Left colon (tissue), 2 donors: ENCODE measurements around the gene STYXL1. TPM values are rescaled to one million over a fixed set of nuclear protein-coding genes. Genes with fewer than 3 reads are reported as not detected.

Experiments used
- ATAC-seq: fragments of 200-7000 bp; cut with Tn5 transposase; one replicate; pipeline ENCODE4 v1.9.1; 2020; ENCODE audit warnings: mild to moderate bottlenecking, moderate library complexity
- DNase-seq, 2 donors: peaks; one replicate each; pipeline ENCODE4 v3.0.0-alpha.2; 2020
- intact Hi-C, 2 donors: fragments of 100-400 bp; cut with DNase I in 1 of 2; cut with micrococcal nuclease in 1 of 2; formaldehyde crosslinking; loops; one replicate each; pipeline versions ENCODE4 v1.11.2 to v1.14.0; 2022; cut with DNase I, micrococcal nuclease
- total RNA-seq, 2 donors: library from RNA; stranded (reverse); fragmentation: NEBNext Ultra II Directional; extraction: Animal tissue kit (Norgen Biotek cat#: 25700); gene quantifications; one replicate each; pipeline ENCODE4 v1.2.1, GENCODE V29; 2021
- donor health status: DM: no; HTN: no; CAD: no.
- donor health status: DM: yes; HTN: yes; CAD: no.

STYXL1 gene
- total RNA-seq, 2 donors from 2014 or later: 19.0 to 26.0 TPM

DNA sequence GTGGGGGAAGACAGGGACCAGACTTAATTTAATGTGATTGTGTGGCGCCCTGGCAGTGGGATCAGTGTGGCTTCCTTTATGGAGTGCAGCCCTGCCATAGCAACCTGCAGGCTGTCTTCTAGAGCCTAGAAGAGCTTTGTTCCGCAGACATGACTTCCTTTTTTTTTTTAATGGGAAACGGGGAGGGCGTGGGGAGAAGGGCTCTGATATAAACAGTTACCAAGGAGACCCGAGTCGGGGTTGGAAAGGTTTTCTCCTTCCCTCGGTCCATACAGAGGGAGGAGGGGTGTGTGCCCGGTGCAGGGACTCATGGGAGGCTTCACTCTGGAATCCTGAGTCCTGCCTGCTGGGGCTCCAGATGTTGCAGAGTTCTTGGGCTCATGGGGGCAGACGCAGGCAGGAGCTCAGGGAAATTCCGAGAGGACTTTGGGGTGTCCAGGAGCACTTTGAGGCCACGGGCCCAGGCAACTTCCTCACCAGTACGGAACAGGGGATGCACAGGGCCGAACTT lies 80.3 kb downstream of the STYXL1 start:
- peak; percentile 49 for ATAC-seq
- intact Hi-C loops: no loop called here
- no peak for DNase-seq

DNA sequence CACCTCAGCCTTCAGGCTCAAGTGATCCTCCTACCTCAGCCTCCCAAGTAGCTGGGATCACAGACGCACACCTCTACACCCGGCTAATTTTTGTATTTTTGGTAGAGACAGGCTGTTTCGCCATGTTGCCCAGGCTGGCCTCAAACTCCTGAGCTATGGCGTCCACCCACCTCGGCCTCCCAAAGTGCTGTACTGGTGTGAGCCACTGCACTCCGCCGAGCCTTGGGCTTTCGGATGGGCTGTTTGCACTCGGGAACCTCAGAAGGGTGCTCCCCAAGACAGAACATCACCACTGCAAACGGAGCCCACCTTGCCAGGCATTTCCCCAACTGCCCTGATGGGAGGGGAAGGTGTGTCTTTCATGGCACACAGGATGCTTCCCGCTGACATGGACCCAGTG lies 80.7 kb downstream of the STYXL1 start:
- intact Hi-C loops: no loop called here
- ATAC-seq (no peak), DNase-seq (no peak)

DNA sequence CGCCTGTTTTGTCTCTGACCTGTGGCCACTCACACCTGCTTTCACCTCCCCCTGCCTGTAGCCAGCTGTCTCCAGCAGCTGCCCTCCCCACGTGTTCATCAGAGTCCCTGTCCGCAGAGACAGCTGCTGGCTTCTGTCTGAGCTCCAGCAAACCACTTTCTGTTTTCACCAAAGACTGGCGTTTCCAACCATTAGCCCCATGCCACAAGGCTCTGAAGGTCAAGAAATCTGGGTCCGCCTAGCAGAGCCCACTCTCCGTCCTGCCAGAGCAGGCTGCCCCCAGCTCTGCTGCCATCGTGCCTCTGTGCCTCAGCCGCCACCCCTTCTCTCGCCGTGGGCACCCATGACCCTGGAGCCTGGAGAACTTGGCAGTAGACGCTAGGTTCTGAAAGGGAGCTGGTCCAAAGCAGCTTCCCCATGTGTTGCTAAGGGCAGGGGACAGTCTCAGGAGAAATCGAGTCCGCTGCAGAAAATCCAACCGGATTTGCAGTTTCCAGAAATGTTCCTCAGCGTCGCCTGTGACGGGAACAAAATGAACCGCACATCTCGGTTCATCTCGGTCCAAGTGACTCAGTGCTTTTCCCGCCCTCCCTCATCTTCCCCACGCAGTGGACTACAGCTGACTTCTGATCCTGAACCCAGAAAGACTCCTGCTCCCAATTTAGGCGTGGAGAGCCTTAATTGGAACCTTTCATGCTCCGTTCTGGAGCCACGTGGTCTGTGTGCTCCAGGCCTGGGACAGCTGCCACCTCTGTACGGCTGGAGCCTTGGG lies 81.4 kb downstream of the STYXL1 start:
- DNase-seq: no peak
- intact Hi-C loops: no loop called here
- ATAC-seq: no peak

DNA sequence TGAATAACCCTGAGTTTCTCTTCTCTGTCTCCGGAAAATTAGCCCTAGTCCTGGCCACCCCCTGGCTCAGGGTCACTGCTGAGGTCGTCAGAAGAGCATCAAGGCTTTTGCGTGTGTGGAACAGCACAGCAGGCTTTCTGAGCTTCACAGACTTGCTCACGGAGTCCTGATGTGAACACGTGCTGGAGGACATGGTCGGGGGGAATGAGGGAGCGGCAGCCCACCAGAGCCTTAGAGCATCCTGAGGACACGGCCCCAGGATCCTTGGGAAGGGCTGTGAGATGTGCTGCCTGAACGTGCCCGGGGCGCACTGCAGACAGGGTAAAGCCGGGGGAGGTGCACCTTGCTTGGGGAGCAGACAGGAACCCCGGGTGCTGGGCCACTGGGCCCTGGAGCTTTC lies 82.2 kb downstream of the STYXL1 start:
- no peak for DNase-seq
- no peak for ATAC-seq
- intact Hi-C loops: no loop called here

DNA sequence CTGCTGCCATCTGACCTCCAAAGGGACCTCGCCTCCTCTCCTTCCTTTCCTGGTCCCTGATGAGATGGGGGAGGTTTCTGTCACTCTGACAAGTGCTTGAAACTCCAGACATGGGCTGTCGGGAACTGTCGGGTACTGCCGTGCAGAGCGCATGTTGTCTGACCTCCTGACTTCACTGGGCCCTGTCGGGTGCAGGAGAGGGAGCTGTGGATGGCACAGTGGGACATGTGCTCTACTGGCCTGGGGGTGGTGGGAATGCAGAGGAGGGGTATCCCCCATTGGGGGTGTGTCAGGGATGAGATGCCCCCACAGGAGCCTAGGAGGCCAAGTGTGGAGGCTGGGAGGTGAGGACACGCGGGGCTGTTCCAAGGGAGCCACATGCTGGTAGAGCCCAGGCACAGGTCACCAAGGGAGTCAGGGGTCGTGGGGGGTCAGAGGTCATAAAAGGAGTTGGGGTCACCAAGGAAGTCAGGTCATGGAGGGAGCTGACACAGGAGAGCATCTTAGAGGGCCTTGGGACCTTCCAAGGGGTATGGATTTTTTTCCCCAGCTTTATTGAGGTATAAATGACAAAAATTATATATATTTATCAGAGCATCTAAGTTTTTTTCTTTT lies 84.3 kb downstream of the STYXL1 start:
- intact Hi-C loops: no loop called here
- no peak for ATAC-seq

DNA sequence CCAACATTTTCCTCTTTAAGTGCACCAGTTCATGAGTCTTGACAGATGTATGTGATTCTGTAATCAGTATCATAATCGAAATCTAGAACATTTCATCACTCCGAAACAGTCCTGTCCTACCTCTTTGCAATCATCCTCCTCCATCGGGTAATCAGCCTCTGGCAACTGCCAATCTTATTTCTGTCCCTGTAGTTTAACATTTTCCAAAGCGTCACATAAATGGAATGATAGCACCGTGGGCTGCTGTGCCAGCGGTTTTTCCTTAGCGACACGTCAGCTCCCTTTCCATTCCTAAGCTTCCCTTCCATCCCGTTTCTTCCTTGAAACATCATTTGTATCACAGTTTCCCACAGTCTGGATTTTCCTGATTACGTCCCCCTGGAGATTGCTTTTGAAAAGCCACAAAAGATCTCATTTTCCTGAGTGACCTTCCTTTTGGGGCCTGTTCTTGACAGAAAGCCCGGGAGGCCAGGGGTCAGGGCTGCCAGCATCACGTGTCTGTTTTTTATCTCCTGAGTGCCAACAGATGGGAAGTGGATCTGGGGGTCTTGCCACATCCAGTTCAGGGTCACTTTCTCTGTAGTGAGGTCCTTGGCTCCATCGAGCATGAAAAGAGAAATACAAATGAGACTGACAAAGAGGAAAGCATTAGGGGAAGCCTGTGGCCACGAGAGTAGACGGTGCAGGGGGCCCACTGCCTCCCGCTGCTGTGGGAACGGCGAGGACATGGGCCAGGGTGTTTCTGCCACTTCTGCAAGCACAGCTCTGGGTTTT lies 85.0 kb downstream of the STYXL1 start:
- DNase-seq (no peak), ATAC-seq (no peak)
- intact Hi-C loops: no loop called here

More for the DNA sequence above, 84.3 kb downstream of the STYXL1 start:
- DNase-seq: no peak

DNA sequence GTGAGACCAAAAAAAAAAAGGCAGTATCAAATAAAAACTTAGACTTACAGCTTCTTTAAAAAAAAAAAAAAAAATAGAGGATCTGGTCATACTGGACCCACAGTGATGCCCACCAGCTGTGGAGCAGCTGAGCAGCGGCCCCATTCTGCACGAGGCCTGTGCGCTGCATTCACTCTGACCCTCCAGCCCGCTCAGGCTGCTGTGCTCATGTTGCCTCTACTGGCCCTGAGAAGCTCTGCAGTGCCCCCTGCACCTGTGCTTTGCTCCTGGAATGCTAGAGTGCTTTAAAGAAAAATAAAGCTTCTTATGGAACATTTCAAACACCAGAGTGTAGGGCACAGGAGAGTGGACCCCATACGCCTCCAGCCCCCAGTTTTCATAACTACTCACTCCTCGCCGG lies 86.6 kb downstream of the STYXL1 start:
- intact Hi-C loops: no loop called here
- DNase-seq: no peak

DNA sequence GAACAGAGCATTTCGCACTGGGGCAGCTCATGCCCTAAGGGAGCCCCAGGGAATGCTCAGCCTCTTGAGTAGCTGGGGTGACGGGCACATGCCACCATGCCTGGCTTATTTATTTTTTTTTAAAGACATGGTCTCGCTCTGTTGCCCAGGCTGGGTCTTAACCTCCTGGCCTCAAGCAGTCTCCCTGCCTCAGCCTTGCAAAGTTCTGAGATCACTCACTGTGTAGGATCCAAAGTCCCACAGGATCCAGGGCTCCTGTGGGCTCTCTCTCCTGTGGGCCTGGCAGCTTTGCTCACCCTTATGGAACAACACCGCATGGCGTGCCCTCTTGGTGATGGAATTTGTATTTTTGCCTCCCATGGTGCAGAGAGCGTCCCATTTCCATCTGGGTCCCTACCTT lies 87.4 kb downstream of the STYXL1 start:
- DNase-seq (no peak), ATAC-seq (no peak)
- intact Hi-C loops: no loop called here

More for the DNA sequence above, 86.6 kb downstream of the STYXL1 start:
- no peak for ATAC-seq

DNA sequence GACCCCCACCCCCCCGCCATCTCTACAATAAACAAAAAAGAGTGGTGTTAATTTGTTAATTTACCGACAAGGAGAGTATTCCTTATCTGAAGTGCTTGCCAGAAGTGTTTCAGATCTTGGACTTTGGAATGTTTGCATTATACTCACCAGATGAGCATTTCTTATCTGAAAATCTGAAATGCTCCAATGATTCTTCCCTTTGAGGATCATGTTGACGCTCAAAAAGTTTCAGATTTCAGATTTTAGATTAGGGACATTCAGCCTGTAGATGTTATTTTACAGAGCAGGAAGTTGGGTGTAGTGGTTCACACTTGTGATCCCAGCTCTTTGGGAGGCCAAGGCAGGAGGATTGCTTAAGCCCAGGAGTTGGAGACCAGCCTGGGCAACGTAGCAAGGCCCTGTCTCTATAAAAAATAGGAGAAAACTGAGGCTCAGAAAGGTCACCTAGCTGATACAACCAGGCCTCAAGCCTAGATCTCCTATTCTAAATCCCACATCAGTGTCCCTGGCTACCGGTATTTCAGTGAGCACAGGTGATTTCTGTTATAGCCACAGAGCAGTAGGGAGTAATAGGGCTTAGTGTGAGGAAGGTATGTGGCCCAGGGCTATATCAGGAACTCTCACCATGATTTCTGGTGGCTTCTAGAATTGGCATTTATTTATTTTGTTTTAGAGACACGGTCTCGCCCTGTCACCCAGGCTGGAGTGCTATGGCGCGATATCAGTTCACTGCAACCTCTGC lies 88.8 kb downstream of the STYXL1 start:
- ATAC-seq (peak; percentile 53), DNase-seq (no peak)
- intact Hi-C loops: loop anchor here in 1 of 2 donors (5.0 kb wide), 1 partner anchor 37 kb away; no protein-coding TSS in a partner anchor

DNA sequence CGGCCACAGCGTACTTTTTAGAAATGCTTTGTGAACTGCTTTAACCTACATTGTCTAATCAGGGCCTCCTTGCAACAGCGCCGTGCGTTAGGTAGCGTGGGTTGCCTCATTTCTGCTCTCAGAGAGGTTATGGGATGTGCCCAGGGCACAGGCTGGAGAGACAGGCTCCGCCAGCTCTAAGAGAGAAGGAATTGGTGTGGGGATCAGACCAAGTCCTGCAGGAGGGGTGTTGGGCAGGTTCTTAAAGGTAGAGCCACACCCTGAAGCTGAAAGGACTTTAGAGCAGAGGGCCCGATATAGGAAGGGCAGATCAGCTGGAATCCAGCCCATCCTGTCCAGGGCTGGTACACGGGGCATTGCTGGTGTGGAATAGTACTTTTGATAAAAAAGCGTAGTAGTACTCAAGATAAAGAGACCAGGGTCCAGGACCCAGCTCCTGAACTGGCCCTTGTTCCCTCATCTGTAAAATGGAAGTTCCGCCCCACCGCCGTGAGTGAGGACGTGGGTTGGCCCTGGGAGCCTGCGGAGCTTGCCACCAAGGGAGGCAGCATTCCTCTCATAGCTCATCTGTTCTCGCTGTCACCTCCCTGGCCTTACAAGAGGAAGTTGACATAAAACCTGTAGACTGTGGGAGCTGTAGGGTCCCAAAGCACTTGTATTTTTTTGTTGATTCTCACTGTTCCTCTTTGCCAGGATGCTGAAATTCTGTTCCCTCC lies 90.6 kb downstream of the STYXL1 start:
- DNase-seq (peak; percentile 78 to 88), ATAC-seq (peak; percentile 89)
- intact Hi-C loops: loop anchor here in 1 of 2 donors (5.0 kb wide), 1 partner anchor 35 kb away; no protein-coding TSS in a partner anchor

DNA sequence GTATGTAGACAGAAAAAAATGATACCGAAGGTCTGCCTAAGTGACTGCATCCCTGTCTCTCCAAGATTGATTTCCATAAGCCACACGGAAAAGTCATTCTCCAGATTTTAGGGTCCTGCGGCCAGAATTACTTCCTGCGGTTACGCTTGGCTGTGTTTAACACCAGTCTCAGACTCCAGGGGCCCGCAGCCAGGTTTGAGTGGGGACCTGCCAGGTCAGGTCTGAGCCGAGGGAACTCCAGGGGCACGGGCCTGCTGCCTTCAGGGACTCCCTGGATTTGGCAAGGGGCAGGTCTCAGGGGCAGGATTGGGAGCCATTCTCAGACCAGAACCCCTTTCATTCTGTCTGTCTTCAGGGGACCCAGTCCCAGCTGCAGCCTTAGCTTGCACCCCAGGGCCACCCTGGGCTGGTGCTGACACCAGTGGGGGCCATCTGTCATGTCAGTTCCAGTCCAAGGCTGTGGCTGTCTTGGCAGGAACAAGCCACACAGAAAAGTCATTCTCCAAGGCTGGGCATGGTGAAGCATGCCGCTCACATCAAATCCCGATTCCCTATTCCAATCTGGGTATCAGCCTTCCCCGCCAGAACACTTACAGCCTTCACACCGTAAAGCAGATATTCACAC lies 92.4 kb downstream of the STYXL1 start:
- intact Hi-C loops: loop anchor here in 1 of 2 donors (5.0 kb wide), 1 partner anchor 33 kb away; no protein-coding TSS in a partner anchor
- no peak for ATAC-seq
- DNase-seq: no peak

DNA sequence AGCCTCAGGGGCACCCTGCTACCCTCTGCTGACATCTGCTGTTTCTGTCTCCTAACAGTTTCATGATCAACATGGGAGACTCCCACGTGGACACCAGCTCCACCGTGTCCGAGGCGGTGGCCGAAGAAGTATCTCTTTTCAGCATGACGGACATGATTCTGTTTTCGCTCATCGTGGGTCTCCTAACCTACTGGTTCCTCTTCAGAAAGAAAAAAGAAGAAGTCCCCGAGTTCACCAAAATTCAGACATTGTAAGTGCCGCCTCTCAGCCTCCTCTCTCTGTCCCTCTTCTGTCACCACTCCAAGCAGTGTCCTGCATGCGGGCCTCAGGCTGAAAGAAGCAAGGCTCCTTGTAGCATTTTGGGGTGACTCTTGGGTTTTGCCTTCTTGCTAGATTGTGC lies 93.9 kb downstream of the STYXL1 start:
- no peak for ATAC-seq
- intact Hi-C loops: no loop called here

DNA sequence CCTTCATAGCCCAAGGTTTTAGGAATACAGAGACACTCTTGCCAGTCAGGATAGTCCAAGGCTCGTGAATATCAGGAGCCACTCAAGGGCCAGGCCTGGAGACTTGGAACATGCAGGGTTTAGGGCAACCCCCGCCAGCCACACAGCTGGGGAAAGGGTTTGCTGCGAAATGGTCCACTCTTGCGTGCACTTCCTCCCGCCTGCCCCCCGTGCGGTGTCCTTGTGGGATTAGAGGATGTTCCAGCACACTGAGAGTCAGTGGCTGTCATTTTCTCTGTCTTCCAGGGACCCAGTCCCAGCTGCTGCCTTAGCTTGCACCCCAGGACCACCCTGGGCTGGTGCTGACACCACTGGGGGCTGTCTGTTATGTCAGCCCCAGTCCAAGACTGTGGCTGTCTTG lies 94.4 kb downstream of the STYXL1 start:
- ATAC-seq (no peak), DNase-seq (no peak)
- intact Hi-C loops: no loop called here

More for the DNA sequence above, 93.9 kb downstream of the STYXL1 start:
- no peak for DNase-seq

DNA sequence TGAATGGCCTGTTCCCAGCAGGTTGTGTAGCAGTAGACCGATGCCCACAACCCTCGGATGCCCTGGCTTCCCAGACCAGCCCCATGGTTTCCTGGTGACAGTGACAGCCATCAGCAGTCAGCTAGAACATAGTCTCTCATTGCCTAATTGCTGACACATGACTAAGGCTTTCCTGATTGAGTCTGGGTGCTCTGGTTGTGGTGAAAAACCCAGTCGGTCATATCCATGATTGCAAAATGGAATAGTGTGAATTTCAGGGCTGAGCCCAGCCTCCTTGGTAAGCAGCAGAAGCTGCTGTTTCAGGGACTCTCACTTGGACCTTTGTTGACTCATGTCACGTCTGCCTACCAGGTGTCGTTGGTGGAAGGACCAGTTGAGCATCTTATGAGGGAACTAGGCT lies 96.3 kb downstream of the STYXL1 start:
- peak; percentile 11 for ATAC-seq
- DNase-seq: no peak
- intact Hi-C loops: no loop called here

DNA sequence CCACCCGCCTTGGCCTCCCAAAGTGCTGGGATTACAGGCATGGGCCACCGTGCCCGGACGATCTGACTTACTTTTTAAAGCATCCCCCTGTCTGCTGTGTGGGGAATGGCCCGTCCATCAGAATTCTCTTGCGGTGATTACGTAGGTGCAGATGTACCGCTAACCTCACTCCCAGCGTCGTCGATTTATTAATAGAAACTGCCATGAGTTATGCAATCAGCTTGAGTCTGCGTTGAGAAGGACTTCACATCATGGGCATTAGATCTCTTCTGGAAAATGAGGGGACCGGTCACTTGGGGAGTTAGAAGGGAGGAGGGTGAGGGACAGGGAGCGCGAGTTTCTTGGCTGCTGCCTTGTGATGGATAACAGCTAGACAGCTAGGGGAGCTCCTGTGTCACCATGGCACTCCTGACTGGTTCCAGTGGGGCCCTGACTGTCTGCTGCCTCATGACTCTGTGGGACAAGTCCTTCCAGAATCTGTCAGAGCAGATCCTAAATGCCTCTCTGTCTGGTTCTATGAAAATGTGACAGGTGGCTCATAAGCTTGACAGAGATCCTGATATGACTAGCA lies 97.6 kb downstream of the STYXL1 start:
- intact Hi-C loops: no loop called here
- DNase-seq: no peak
- peak; percentile 25 for ATAC-seq

DNA sequence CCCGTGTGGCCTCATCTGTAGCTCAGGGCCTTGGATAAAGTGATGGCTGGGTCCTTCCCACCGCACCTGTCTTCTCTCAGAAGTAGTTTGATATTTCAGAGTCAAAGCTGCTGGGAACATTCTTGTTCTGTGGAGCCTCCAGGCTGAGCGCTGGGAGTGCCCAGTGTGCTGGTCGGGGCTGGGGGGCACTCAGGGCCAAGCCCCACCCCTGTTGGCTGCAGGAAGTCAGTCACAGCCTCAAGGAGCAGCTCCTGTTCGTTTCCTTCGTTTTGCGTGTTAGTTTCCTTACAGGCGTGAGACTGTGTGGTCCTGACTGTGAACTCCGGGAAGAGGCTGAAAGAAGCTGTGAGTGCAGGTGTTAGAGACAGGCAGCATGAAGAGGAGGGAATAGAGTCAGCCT lies 99.6 kb downstream of the STYXL1 start:
- DNase-seq (no peak), ATAC-seq (no peak)
- intact Hi-C loops: no loop called here
